ENCODE measurements around the gene ZNF469.

DNA sequence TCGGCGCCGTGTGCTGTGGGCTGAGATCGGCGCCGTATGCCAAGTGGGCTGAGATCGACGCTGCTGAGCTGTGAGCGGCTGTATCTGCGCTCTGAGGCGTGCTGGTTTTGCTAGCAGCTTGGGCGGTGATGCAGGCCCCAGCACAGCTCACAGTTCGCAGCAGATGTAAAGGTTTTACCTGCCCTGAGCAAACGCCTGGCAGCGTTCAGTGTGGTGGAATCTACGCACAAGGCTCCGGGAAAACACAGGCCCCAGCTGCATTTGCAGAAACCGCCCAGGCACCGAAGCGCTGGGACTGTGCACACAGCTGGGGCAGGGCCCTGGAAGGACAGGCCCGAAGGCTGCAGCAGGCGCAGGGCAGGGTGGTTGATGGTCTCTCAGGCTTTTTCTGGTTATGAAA, 8.0 kb upstream of the ZNF469 start:
- TF ChIP-seq POLR2A (IDR thresholded peaks at IDR 0.05) = no peak
- TF ChIP-seq, protein P1, sequence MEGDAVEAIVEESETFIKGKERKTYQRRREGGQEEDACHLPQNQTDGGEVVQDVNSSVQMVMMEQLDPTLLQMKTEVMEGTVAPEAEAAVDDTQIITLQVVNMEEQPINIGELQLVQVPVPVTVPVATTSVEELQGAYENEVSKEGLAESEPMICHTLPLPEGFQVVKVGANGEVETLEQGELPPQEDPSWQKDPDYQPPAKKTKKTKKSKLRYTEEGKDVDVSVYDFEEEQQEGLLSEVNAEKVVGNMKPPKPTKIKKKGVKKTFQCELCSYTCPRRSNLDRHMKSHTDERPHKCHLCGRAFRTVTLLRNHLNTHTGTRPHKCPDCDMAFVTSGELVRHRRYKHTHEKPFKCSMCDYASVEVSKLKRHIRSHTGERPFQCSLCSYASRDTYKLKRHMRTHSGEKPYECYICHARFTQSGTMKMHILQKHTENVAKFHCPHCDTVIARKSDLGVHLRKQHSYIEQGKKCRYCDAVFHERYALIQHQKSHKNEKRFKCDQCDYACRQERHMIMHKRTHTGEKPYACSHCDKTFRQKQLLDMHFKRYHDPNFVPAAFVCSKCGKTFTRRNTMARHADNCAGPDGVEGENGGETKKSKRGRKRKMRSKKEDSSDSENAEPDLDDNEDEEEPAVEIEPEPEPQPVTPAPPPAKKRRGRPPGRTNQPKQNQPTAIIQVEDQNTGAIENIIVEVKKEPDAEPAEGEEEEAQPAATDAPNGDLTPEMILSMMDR (IDR thresholded peaks at IDR 0.05) = no peak

All from heart left ventricle (tissue), 13 donors.